WTC11 (cell line): ENCODE results near the gene CTTNBP2. TPM values are rescaled to one million over a fixed set of nuclear protein-coding genes. Genes with fewer than 3 reads are reported as not detected.

ENCODE experiments used
- ATAC-seq: fragments of 200-7000 bp; cut with Tn5 transposase; 2 replicates; pipeline ENCODE4 v1.10.0; 2021; ENCODE audit warnings: mild to moderate bottlenecking, moderate library complexity
- CTCF ChIA-PET: fragments of 300-600 bp; sonication (Branson Sonifier 250); formaldehyde crosslinking; loops from one replicate; lab custom pipeline; 2021; ENCODE audit warnings: antibody characterized with exemption; lab: Charles Lee
- POLR2A ChIA-PET: fragments of 350-600 bp; sonication (Branson Sonifier 250); formaldehyde crosslinking; loops from one replicate; lab custom pipeline; 2021; ENCODE audit warnings: antibody characterized with exemption; lab: Charles Lee
- DNase-seq: peaks from one replicate; pipeline ENCODE4 v3.0.0; 2021; ENCODE audit warnings: low spot score
- H3K27ac Mint-ChIP-seq: 2 replicates; pipeline ENCODE4 v1.8.0; 2021; ENCODE audit warnings: mixed read lengths
- H3K27me3 Mint-ChIP-seq: 2 replicates; pipeline ENCODE4 v1.8.0; 2021; ENCODE audit warnings: low read depth, mild to moderate bottlenecking, moderate library complexity, mixed read lengths
- H3K36me3 Mint-ChIP-seq: 2 replicates; pipeline ENCODE4 v1.8.0; 2021; ENCODE audit warnings: mixed read lengths
- H3K4me1 Mint-ChIP-seq: 2 replicates; pipeline ENCODE4 v1.8.0; 2022; ENCODE audit warnings: mixed read lengths
- H3K4me3 Mint-ChIP-seq: 2 replicates; pipeline ENCODE4 v1.8.0; 2021; ENCODE audit warnings: mild to moderate bottlenecking, moderate library complexity, mixed read lengths
- H3K9me3 Mint-ChIP-seq: 2 replicates; pipeline ENCODE4 v1.8.0; 2021; ENCODE audit warnings: mixed read lengths
- ESRRA ChIP-seq: sonication (generic); formaldehyde crosslinking; IDR thresholded peaks from 2 replicates; pipeline ENCODE4 v1.8.1; 2022; ENCODE audit warnings: mild to moderate bottlenecking, missing genetic modification reagents, borderline replicate concordance
- GRHL2 ChIP-seq: fragments of 250-450 bp; sonication (Bioruptor Pico); IDR thresholded peaks from 2 replicates; pipeline ENCODE4 v1.8.0; 2022; ENCODE audit warnings: mild to moderate bottlenecking, moderate library complexity; ENCODE audit not compliant: insufficient replicate concordance, severe bottlenecking
- KAT7 ChIP-seq: sonication (generic); formaldehyde crosslinking; IDR thresholded peaks from 2 replicates; pipeline ENCODE4 v1.8.1; 2023; ENCODE audit warnings: missing genetic modification reagents, mild to moderate bottlenecking, borderline replicate concordance
- NFATC4 ChIP-seq: fragments of 250-450 bp; sonication (Bioruptor Pico); IDR thresholded peaks from 2 replicates; pipeline ENCODE4 v1.9.0; 2021; ENCODE audit warnings: mild to moderate bottlenecking
- NR1H2 ChIP-seq: sonication (generic); formaldehyde crosslinking; IDR thresholded peaks from 2 replicates; pipeline ENCODE4 v1.9.0; 2021; ENCODE audit warnings: mild to moderate bottlenecking, moderate library complexity, missing genetic modification reagents
- NR2C2 ChIP-seq: sonication (generic); formaldehyde crosslinking; IDR thresholded peaks from 2 replicates; pipeline ENCODE4 v1.8.0; 2022; ENCODE audit warnings: mild to moderate bottlenecking, missing genetic modification reagents
- SMAD3 ChIP-seq: sonication (generic); formaldehyde crosslinking; IDR thresholded peaks from 2 replicates; pipeline ENCODE4 v1.8.0; 2022; ENCODE audit warnings: missing genetic modification reagents, mild to moderate bottlenecking, borderline replicate concordance
- SOX15 ChIP-seq: fragments of 250-450 bp; sonication (Bioruptor Pico); IDR thresholded peaks from 2 replicates; pipeline ENCODE4 v1.9.0; 2021; ENCODE audit warnings: mild to moderate bottlenecking
- ZNF317 ChIP-seq: sonication (generic); formaldehyde crosslinking; IDR thresholded peaks from 2 replicates; pipeline ENCODE4 v1.8.1; 2023; ENCODE audit warnings: low read depth, mild to moderate bottlenecking, moderate library complexity, missing genetic modification reagents, borderline replicate concordance
- total RNA-seq: library from RNA; stranded (reverse); gene quantifications from 3 replicates; pipeline ENCODE4 v1.2.3, GENCODE V29; 2021
- TF ChIP-seq, protein P1 (sequence below): sonication (generic); formaldehyde crosslinking; IDR thresholded peaks from 2 replicates; pipeline ENCODE4 v1.8.1; 2023; ENCODE audit warnings: mild to moderate bottlenecking, missing genetic modification reagents
- TF ChIP-seq, protein P2 (sequence below): sonication (generic); formaldehyde crosslinking; IDR thresholded peaks from 2 replicates; pipeline ENCODE4 v1.8.1; 2022; ENCODE audit warnings: missing genetic modification reagents, borderline replicate concordance
- TF ChIP-seq, protein P3 (sequence below): sonication (generic); formaldehyde crosslinking; IDR thresholded peaks from 2 replicates; pipeline ENCODE4 v1.8.1; 2023; ENCODE audit warnings: mild to moderate bottlenecking, missing genetic modification reagents, borderline replicate concordance
- TF ChIP-seq, protein P4 (sequence below): fragments of 250-450 bp; sonication (Bioruptor Pico); IDR thresholded peaks from 2 replicates; pipeline ENCODE4 v1.9.0; 2021; ENCODE audit warnings: mild to moderate bottlenecking

CTTNBP2 gene
- total RNA-seq, 1 experiment from 2014 or later, result 22.1 TPM

DNA sequence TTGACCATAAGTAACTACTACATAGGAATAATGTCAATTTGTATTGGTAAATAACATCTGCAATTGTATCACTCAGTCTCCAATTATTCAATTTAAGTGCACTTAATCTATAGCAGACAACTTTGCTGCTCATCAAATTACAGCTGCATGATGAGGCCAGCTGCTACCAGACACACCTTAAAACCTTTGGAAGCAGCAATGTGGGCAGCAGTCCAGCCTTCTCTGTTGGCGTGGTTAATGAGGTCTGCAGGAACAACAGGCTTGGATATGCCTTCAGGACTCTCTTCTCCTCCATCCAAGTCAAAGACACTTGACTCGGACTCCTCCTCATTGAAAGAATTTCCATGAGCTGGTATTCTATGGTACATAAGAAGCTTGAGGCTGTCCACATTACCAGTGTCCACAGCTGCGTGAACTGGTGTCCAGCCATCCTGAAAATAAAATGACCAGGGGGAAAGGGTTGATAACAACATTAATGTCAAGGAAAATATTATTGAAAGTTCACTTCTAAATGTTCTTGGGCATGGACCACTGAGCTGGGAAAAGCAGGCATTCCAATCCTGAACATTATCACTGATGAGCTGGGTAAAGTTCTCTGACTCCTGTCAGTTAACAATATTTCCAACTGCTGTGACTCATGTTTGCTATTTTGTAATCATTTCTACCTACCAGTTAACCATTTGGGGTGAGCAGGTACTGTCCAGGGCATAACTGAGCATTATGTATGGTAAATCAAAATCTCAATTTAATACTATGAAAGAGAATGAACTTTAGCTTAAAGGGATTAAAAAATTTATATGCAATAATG, 95.7 kb downstream of the CTTNBP2 start:
- no peak for ATAC-seq

DNA sequence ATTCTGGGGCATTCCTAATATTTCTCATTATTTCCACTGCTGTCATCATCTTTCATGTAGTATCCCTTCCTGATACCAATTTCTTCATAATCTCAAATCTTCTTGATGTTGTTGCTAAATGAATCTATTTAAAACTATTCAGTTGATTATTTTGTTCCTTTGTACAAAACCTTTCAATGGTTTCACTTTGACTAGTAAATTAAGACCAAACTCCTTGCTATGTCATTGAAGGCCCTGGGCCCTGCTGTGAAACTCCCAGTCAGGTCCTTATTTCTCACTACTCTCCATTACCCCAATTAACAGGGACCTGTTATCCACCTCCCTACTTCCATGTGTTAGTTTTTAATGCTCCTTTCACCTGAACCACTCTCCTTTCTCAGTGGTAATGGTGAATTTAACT, 97.0 kb downstream of the CTTNBP2 start:
- ChIA-PET CTCF (no interaction called here), POLR2A (no interaction called here)
- TF ChIP-seq GRHL2 (CRISPR knock-in tag), result no peak
- TF ChIP-seq, protein P1, sequence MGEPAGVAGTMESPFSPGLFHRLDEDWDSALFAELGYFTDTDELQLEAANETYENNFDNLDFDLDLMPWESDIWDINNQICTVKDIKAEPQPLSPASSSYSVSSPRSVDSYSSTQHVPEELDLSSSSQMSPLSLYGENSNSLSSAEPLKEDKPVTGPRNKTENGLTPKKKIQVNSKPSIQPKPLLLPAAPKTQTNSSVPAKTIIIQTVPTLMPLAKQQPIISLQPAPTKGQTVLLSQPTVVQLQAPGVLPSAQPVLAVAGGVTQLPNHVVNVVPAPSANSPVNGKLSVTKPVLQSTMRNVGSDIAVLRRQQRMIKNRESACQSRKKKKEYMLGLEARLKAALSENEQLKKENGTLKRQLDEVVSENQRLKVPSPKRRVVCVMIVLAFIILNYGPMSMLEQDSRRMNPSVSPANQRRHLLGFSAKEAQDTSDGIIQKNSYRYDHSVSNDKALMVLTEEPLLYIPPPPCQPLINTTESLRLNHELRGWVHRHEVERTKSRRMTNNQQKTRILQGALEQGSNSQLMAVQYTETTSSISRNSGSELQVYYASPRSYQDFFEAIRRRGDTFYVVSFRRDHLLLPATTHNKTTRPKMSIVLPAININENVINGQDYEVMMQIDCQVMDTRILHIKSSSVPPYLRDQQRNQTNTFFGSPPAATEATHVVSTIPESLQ (CRISPR knock-in tag), result no peak
- TF ChIP-seq NR1H2 (CRISPR knock-in tag), result no peak
- TF ChIP-seq KAT7 (CRISPR knock-in tag), result no peak
- no peak for TF ChIP-seq NR2C2
- TF ChIP-seq, protein P2, sequence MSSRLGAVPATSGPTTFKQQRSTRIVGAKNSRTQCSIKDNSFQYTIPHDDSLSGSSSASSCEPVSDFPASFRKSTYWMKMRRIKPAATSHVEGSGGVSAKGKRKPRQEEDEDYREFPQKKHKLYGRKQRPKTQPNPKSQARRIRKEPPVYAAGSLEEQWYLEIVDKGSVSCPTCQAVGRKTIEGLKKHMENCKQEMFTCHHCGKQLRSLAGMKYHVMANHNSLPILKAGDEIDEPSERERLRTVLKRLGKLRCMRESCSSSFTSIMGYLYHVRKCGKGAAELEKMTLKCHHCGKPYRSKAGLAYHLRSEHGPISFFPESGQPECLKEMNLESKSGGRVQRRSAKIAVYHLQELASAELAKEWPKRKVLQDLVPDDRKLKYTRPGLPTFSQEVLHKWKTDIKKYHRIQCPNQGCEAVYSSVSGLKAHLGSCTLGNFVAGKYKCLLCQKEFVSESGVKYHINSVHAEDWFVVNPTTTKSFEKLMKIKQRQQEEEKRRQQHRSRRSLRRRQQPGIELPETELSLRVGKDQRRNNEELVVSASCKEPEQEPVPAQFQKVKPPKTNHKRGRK (CRISPR knock-in tag), result no peak
- no peak for TF ChIP-seq SOX15
- no peak for ATAC-seq
- Mint-ChIP-seq H3K4me1 (peaks cover 12% of the 10 kb centered on the region; the same call in 1 of the 2 replicates), H3K27me3 (no peaks in the 10 kb centered on the region), H3K36me3 (peaks cover 20% of the 10 kb centered on the region; the same call in 1 of the 2 replicates), H3K27ac (no peak overlapping the region), H3K4me3 (no peak overlapping the region), H3K9me3 (no peaks in the 10 kb centered on the region)
- DNase-seq, result no peak

More for the DNA sequence above, 95.7 kb downstream of the CTTNBP2 start:
- Mint-ChIP-seq H3K9me3 (no peaks in the 10 kb centered on the region), H3K36me3 (peaks cover 25% of the 10 kb centered on the region), H3K27ac (no peak overlapping the region), H3K27me3 (no peaks in the 10 kb centered on the region), H3K4me1 (peaks cover 12% of the 10 kb centered on the region; the same call in 1 of the 2 replicates), H3K4me3 (no peak overlapping the region)
- ChIA-PET POLR2A (no interaction called here), CTCF (no interaction called here)
- TF ChIP-seq KAT7 (CRISPR knock-in tag) (no peak), SMAD3 (CRISPR knock-in tag) (no peak), ZNF317 (CRISPR knock-in tag) (no peak), NFATC4 (no peak), ESRRA (CRISPR knock-in tag) (no peak), GRHL2 (CRISPR knock-in tag) (no peak)
- TF ChIP-seq, protein P3, sequence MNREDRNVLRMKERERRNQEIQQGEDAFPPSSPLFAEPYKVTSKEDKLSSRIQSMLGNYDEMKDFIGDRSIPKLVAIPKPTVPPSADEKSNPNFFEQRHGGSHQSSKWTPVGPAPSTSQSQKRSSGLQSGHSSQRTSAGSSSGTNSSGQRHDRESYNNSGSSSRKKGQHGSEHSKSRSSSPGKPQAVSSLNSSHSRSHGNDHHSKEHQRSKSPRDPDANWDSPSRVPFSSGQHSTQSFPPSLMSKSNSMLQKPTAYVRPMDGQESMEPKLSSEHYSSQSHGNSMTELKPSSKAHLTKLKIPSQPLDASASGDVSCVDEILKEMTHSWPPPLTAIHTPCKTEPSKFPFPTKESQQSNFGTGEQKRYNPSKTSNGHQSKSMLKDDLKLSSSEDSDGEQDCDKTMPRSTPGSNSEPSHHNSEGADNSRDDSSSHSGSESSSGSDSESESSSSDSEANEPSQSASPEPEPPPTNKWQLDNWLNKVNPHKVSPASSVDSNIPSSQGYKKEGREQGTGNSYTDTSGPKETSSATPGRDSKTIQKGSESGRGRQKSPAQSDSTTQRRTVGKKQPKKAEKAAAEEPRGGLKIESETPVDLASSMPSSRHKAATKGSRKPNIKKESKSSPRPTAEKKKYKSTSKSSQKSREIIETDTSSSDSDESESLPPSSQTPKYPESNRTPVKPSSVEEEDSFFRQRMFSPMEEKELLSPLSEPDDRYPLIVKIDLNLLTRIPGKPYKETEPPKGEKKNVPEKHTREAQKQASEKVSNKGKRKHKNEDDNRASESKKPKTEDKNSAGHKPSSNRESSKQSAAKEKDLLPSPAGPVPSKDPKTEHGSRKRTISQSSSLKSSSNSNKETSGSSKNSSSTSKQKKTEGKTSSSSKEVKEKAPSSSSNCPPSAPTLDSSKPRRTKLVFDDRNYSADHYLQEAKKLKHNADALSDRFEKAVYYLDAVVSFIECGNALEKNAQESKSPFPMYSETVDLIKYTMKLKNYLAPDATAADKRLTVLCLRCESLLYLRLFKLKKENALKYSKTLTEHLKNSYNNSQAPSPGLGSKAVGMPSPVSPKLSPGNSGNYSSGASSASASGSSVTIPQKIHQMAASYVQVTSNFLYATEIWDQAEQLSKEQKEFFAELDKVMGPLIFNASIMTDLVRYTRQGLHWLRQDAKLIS (CRISPR knock-in tag), result no peak
- TF ChIP-seq, protein P4, sequence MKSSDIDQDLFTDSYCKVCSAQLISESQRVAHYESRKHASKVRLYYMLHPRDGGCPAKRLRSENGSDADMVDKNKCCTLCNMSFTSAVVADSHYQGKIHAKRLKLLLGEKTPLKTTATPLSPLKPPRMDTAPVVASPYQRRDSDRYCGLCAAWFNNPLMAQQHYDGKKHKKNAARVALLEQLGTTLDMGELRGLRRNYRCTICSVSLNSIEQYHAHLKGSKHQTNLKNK (CRISPR knock-in tag), result no peak
- no peak for DNase-seq
